ENCODE data around the gene FBXO17. TPM values are rescaled to one million over a fixed set of nuclear protein-coding genes. Genes with fewer than 3 reads are reported as not detected.
"Not testable (repeated sequence)": the region's sequence is repeated elsewhere in the genome, so short reads cannot be mapped to it uniquely, and the experiment has no call there.

FBXO17 gene
- total RNA-seq, 1 donor from 2014 or later: 24.1 TPM

- no peaks in the 10 kb centered on the region for H3K27me3 Mint-ChIP-seq
- peaks cover 9% of the 10 kb centered on the region for H3K4me1 Mint-ChIP-seq (ENCODE audit: low read depth)
- no peak overlapping the region for H3K27ac Mint-ChIP-seq
- H3K36me3 Mint-ChIP-seq (ENCODE audit: insufficient read depth): peaks cover 7% of the 10 kb centered on the region
- no peak overlapping the region for H3K4me3 Mint-ChIP-seq (ENCODE audit: low read depth)
- no peaks in the 10 kb centered on the region for H3K9me3 Mint-ChIP-seq (ENCODE audit: low read depth)
- DNase-seq (ENCODE audit: low spot score, unreplicated experiment): no peak
- TF ChIP-seq CTCF (IDR thresholded peaks at IDR 0.05; ENCODE audit: unreplicated experiment): no peak
Measured at GRCh38 chr19:38970664-38971532, 4.6 kb downstream of the FBXO17 start.

- not testable (repeated sequence) for DNase-seq (ENCODE audit: low spot score, unreplicated experiment); H3K9me3 Mint-ChIP-seq (ENCODE audit: low read depth); H3K27me3 Mint-ChIP-seq; H3K4me1 Mint-ChIP-seq (ENCODE audit: low read depth); H3K4me3 Mint-ChIP-seq (ENCODE audit: low read depth); H3K27ac Mint-ChIP-seq; H3K36me3 Mint-ChIP-seq (ENCODE audit: insufficient read depth)
Measured at GRCh38 chr19:38966149-38966548, 9.4 kb downstream of the FBXO17 start.

GRCh38 chr19:38964738-38965137 lies 10.8 kb downstream of the FBXO17 start:
- H3K36me3 Mint-ChIP-seq (ENCODE audit: insufficient read depth): peaks cover 6% of the 10 kb centered on the region

GRCh38 chr19:38959618-38960017 lies 15.9 kb downstream of the FBXO17 start:
- TF ChIP-seq CTCF (IDR thresholded peaks at IDR 0.05; ENCODE audit: unreplicated experiment): no peak
- no peaks in the 10 kb centered on the region for H3K9me3 Mint-ChIP-seq (ENCODE audit: low read depth)
- no peaks in the 10 kb centered on the region for H3K27me3 Mint-ChIP-seq
- DNase-seq (ENCODE audit: low spot score, unreplicated experiment): no peak
- H3K27ac Mint-ChIP-seq: no peak overlapping the region
- H3K4me3 Mint-ChIP-seq (ENCODE audit: low read depth): no peak overlapping the region
- H3K36me3 Mint-ChIP-seq (ENCODE audit: insufficient read depth): no peaks in the 10 kb centered on the region
- H3K4me1 Mint-ChIP-seq (ENCODE audit: low read depth): peaks cover 2% of the 10 kb centered on the region

More at GRCh38 chr19:38964738-38965137, 10.8 kb downstream of the FBXO17 start:
- no peak for DNase-seq (ENCODE audit: low spot score, unreplicated experiment)
- Mint-ChIP-seq H3K4me3 (ENCODE audit: low read depth) (no peak overlapping the region), H3K27me3 (no peaks in the 10 kb centered on the region), H3K4me1 (ENCODE audit: low read depth) (peaks cover 2% of the 10 kb centered on the region), H3K9me3 (ENCODE audit: low read depth) (no peaks in the 10 kb centered on the region), H3K27ac (no peak overlapping the region)
- TF ChIP-seq CTCF (IDR thresholded peaks at IDR 0.05; ENCODE audit: unreplicated experiment): no peak

GRCh38 chr19:38958301-38958700 lies 17.2 kb downstream of the FBXO17 start:
- peaks cover 4% of the 10 kb centered on the region for H3K4me1 Mint-ChIP-seq (ENCODE audit: low read depth)
- no peak overlapping the region for H3K27ac Mint-ChIP-seq
- no peaks in the 10 kb centered on the region for H3K36me3 Mint-ChIP-seq (ENCODE audit: insufficient read depth)
- no peak for TF ChIP-seq CTCF (IDR thresholded peaks at IDR 0.05; ENCODE audit: unreplicated experiment)
- no peak overlapping the region for H3K4me3 Mint-ChIP-seq (ENCODE audit: low read depth)
- H3K9me3 Mint-ChIP-seq (ENCODE audit: low read depth): no peaks in the 10 kb centered on the region
- no peaks in the 10 kb centered on the region for H3K27me3 Mint-ChIP-seq
- no peak for DNase-seq (ENCODE audit: low spot score, unreplicated experiment)

- no peak for TF ChIP-seq CTCF (IDR thresholded peaks at IDR 0.05; ENCODE audit: unreplicated experiment)
- Mint-ChIP-seq H3K27ac (no peak overlapping the region), H3K4me3 (ENCODE audit: low read depth) (no peak overlapping the region), H3K9me3 (ENCODE audit: low read depth) (no peaks in the 10 kb centered on the region), H3K36me3 (ENCODE audit: insufficient read depth) (peaks cover 4% of the 10 kb centered on the region), H3K27me3 (peaks cover 5% of the 10 kb centered on the region), H3K4me1 (ENCODE audit: low read depth) (peaks cover 11% of the 10 kb centered on the region)
- DNase-seq (ENCODE audit: low spot score, unreplicated experiment): no peak
Measured at GRCh38 chr19:38956264-38956663, 19.3 kb downstream of the FBXO17 start.
